H1 (cell line): Measurements from ENCODE around the gene SLC7A10. TPM values are rescaled to one million over a fixed set of nuclear protein-coding genes. Genes with fewer than 3 reads are reported as not detected.
A peak's percentile ranks its signal among the peaks of the same experiment; 100 is the strongest.

Experiments used
- CTCF ChIA-PET: fragments of 300-600 bp; sonication (Branson Sonifier 250); formaldehyde crosslinking; loops from one replicate; lab custom pipeline; 2021; ENCODE audit not compliant: partially characterized antibody; lab: Charles Lee
- POLR2A ChIA-PET: fragments of 300-600 bp; sonication (Branson Sonifier 250); formaldehyde crosslinking; loops from one replicate; lab custom pipeline; 2021; ENCODE audit warnings: inconsistent platforms; ENCODE audit not compliant: partially characterized antibody; lab: Charles Lee
- DNase-seq, 2 experiments: peaks; one replicate each; pipeline versions ENCODE4 v3.0.0 to v3.0.0-alpha.2; 2010 to 2022; ENCODE audit warnings: low spot score in 2 of 2, low read depth in 1 of 2, mixed read lengths in 1 of 2
- FAIRE-seq: peaks from 2 replicates; lab custom pipeline; 2011; peaks lifted over from hg19 to GRCh38; lab: Jason Lieb, UNC
- H2AFZ ChIP-seq: 2 replicates; pipeline ENCODE4 v1.8.1; 2012; ENCODE audit warnings: low read length, inconsistent platforms
- H2AK5ac ChIP-seq: 2 replicates; pipeline ENCODE4 v1.6.1; 2013; ENCODE audit warnings: low read depth, low read length
- H2BK120ac ChIP-seq: replicated peaks from 2 replicates; pipeline ENCODE3; 2013; ENCODE audit warnings: low read depth, low read length, inconsistent platforms
- H2BK12ac ChIP-seq: 2 replicates; pipeline ENCODE4 v1.6.1; 2013; ENCODE audit warnings: low read depth, low read length
- H2BK15ac ChIP-seq: 2 replicates; pipeline ENCODE4 v1.6.1; 2013; ENCODE audit warnings: low read length
- H2BK20ac ChIP-seq: 2 replicates; pipeline ENCODE4 v1.6.1; 2013; ENCODE audit warnings: low read length
- H2BK5ac ChIP-seq: 2 replicates; pipeline ENCODE4 v1.6.1; 2013; ENCODE audit warnings: low read depth, low read length
- H3K14ac ChIP-seq: 2 replicates; pipeline ENCODE4 v1.6.1; 2013; ENCODE audit warnings: inconsistent platforms; ENCODE audit not compliant: insufficient read length
- H3K18ac ChIP-seq: 2 replicates; pipeline ENCODE4 v1.6.1; 2013; ENCODE audit warnings: low read length; ENCODE audit errors: extremely low read depth
- H3K23ac ChIP-seq: 2 replicates; pipeline ENCODE4 v1.6.1; 2013; ENCODE audit warnings: inconsistent platforms; ENCODE audit not compliant: insufficient read length
- H3K23me2 ChIP-seq: 2 replicates; pipeline ENCODE4 v1.6.1; 2013; ENCODE audit warnings: low read depth, low read length
- H3K27ac ChIP-seq: 2 replicates; pipeline ENCODE4 v1.6.1; 2011; ENCODE audit warnings: low read depth, low read length, inconsistent platforms
- H3K27me3 ChIP-seq, 4 experiments: replicated peaks in 1 of 4; 1 replicate in 1 of 4; 2 replicates in 3 of 4; pipeline versions ENCODE4 v1.6.1 to v1.8.1; 2011 to 2013; ENCODE audit warnings: low read length in 3 of 4, mild to moderate bottlenecking in 3 of 4, inconsistent platforms in 2 of 4, mixed read lengths in 2 of 4, moderate library complexity in 1 of 4; ENCODE audit not compliant: control insufficient read depth in 3 of 4, insufficient read depth in 3 of 4; ENCODE audit errors: extremely low read depth in 1 of 4
- H3K36me3 ChIP-seq, 4 experiments: 2 replicates each; pipeline versions ENCODE4 v1.6.1 to v1.8.1; 2011 to 2013; ENCODE audit warnings: mild to moderate bottlenecking in 4 of 4, low read length in 3 of 4, moderate library complexity in 2 of 4, control low read depth in 1 of 4, inconsistent platforms in 1 of 4; ENCODE audit not compliant: insufficient read depth in 4 of 4, control insufficient read depth in 2 of 4
- H3K4ac ChIP-seq: replicated peaks from 2 replicates; pipeline ENCODE3; 2013; ENCODE audit warnings: low read length, low read depth, mixed read lengths, inconsistent platforms; ENCODE audit not compliant: insufficient read length
- H3K4me1 ChIP-seq, 4 experiments: replicated peaks in 1 of 4; 1 replicate in 1 of 4; 2 replicates in 3 of 4; pipeline versions ENCODE4 v1.6.1 to v1.8.1; 2011 to 2013; ENCODE audit warnings: low read length in 3 of 4, inconsistent platforms in 2 of 4, mixed read lengths in 1 of 4; ENCODE audit not compliant: insufficient read depth in 4 of 4, control insufficient read depth in 3 of 4
- H3K4me2 ChIP-seq, 2 experiments: 2 replicates each; pipeline versions ENCODE4 v1.6.1 to v1.8.1; 2011 to 2013; ENCODE audit warnings: low read depth in 2 of 2, low read length in 2 of 2, control low read depth in 1 of 2, inconsistent platforms in 1 of 2, mild to moderate bottlenecking in 1 of 2; ENCODE audit not compliant: insufficient read depth in 1 of 2
- H3K4me3 ChIP-seq, 4 experiments: fragments of 200-600, 300-600 bp in 1 of 4; sonication (generic), shearing (Covaris generic), sonication (Bioruptor Twin) in 1 of 4; 2 replicates each; pipeline versions ENCODE4 v1.5.1 to v1.8.1; 2011 to 2016; ENCODE audit warnings: low read length in 4 of 4, low read depth in 3 of 4, control low read depth in 2 of 4, inconsistent platforms in 2 of 4, mild to moderate bottlenecking in 2 of 4, mixed read lengths in 1 of 4, moderate library complexity in 1 of 4; ENCODE audit not compliant: insufficient read depth in 2 of 4; ENCODE audit errors: extremely low read depth in 1 of 4
- H3K56ac ChIP-seq: replicated peaks from 2 replicates; pipeline ENCODE3; 2013; ENCODE audit warnings: low read depth, mild to moderate bottlenecking, mixed read lengths, low read length, inconsistent platforms; ENCODE audit not compliant: insufficient read length
- H3K79me1 ChIP-seq: 2 replicates; pipeline ENCODE4 v1.6.1; 2013; ENCODE audit warnings: low read depth, low read length, control low read depth
- H3K79me2 ChIP-seq, 2 experiments: 2 replicates each; pipeline versions ENCODE4 v1.6.1 to v1.8.1; 2012 to 2013; ENCODE audit warnings: low read length in 2 of 2, mild to moderate bottlenecking in 2 of 2, inconsistent platforms in 1 of 2; ENCODE audit not compliant: insufficient read depth in 2 of 2, control insufficient read depth in 1 of 2
- H3K9ac ChIP-seq, 4 experiments: replicated peaks in 1 of 4; 1 replicate in 1 of 4; 2 replicates in 3 of 4; pipeline versions ENCODE4 v1.6.1 to v1.8.1; 2011 to 2013; ENCODE audit warnings: low read depth in 3 of 4, low read length in 3 of 4, control low read depth in 2 of 4, mild to moderate bottlenecking in 2 of 4, moderate library complexity in 2 of 4, inconsistent platforms in 1 of 4; ENCODE audit errors: extremely low read depth in 1 of 4
- H3K9me3 ChIP-seq, 2 experiments: 2 replicates each; pipeline versions ENCODE4 v1.6.1 to v1.8.1; 2012 to 2013; ENCODE audit warnings: mild to moderate bottlenecking in 2 of 2, moderate library complexity in 2 of 2, control low read depth in 1 of 2, inconsistent platforms in 1 of 2, low read depth in 1 of 2, low read length in 1 of 2, mixed read lengths in 1 of 2; ENCODE audit not compliant: insufficient read depth in 2 of 2
- H4K20me1 ChIP-seq, 2 experiments: replicated peaks in 1 of 2; 2 replicates each; pipeline versions ENCODE3 to v1.8.1; 2011 to 2013; ENCODE audit warnings: inconsistent platforms in 2 of 2, low read length in 2 of 2, mild to moderate bottlenecking in 1 of 2; ENCODE audit not compliant: insufficient read depth in 2 of 2, control insufficient read depth in 1 of 2
- H4K5ac ChIP-seq: 2 replicates; pipeline ENCODE4 v1.6.1; 2013; ENCODE audit warnings: low read length, low read depth, mixed read lengths, inconsistent platforms; ENCODE audit not compliant: insufficient read length
- H4K8ac ChIP-seq: 2 replicates; pipeline ENCODE4 v1.8.0; 2013; ENCODE audit warnings: mild to moderate bottlenecking, moderate library complexity, low read length, inconsistent platforms; ENCODE audit not compliant: insufficient read depth; ENCODE audit errors: extremely low read depth
- H4K91ac ChIP-seq: replicated peaks from 2 replicates; pipeline ENCODE3; 2013; ENCODE audit warnings: low read length, mixed read lengths, inconsistent platforms; ENCODE audit not compliant: insufficient read length
- SP4 ChIP-seq: IDR thresholded peaks from 2 replicates; pipeline ENCODE4 v1.6.1; 2012; ENCODE audit warnings: low read length, inconsistent platforms
- WGBS, 2 experiments: shearing (Covaris generic) in 1 of 2; methylation state at CpG; one replicate each; pipeline versions ENCODE4 v1.1.6 to v1.1.7; 2013 to 2015; ENCODE audit warnings: low lambda C conversion rate in 2 of 2, mixed read lengths in 2 of 2, inconsistent platforms in 1 of 2, low coverage in 1 of 2, missing lambda C conversion rate in 1 of 2; ENCODE audit not compliant: insufficient replicate concordance in 2 of 2, insufficient coverage in 1 of 2, insufficient read length in 1 of 2; ENCODE audit errors: extremely low coverage in 1 of 2, missing lambda C conversion rate in 1 of 2; 5-methylcytosine and 5-hydroxymethylcytosine counted together
- polyA plus RNA-seq, 7 experiments: library from polyadenylated mRNA; depleted of rRNA in 3 of 7; stranded (reverse) in 5 of 7; unstranded in 2 of 7; fragments of >200 nt in 5 of 7; fragments of 200-250 nt in 2 of 7; gene quantifications; 1 replicate in 5 of 7; 2 replicates in 1 of 7; 4 replicates in 1 of 7; pipeline versions ENCODE4 v1.2.1 to v1.2.3, GENCODE V29; 2011 to 2013; ENCODE audit warnings: missing spikeins in 2 of 7, mixed read lengths in 2 of 7
- total RNA-seq: library from RNA; stranded (reverse); fragmentation: NEBNext Ultra II Directional; extraction: Animal tissue kit (Norgen Biotek cat#: 25700); gene quantifications from 2 replicates; pipeline ENCODE4 v1.2.1, GENCODE V29; 2021

SLC7A10 gene
- total and polyA plus RNA-seq, 2 of the 8 experiments (the other 6 are each of a cell fraction or from before 2014, with no cell fraction given), result 3.7 to 7.1 TPM

DNA sequence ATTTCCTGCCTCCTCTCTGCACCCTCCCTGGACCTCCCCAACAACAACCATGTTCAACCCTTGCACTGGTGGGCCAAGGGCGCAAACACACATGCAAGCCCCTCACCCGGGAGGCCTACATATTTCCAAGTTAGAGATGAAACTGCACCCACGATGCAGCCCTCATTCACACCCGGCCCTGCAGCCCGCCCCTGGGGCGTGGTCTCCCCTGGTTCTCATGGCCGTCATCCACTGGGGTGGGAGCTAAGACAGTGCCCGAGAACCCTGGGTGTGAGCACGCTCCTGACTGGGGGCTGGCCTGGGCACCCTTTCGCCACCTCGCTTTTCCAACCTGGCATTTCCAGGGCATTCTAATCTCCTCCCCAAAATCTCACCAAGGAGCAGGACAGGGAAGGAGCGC is 7.0 kb upstream of the SLC7A10 start:
- DNase-seq (no peak), FAIRE-seq (no peak)
- Histone ChIP-seq H3K23ac (no peak overlapping the region), H3K56ac (no peak overlapping the region), H3K36me3 (no peaks in the 10 kb centered on the region), H2AFZ (no peak overlapping the region), H4K91ac (no peak overlapping the region), H3K9ac (no peak overlapping the region), H3K4ac (no peak overlapping the region), H3K4me1 (no peaks in the 10 kb centered on the region; a peak in 1 of 7 replicates), H3K79me2 (no peaks in the 10 kb centered on the region), H4K5ac (no peak overlapping the region), H3K18ac (no peak overlapping the region), H3K79me1 (no peaks in the 10 kb centered on the region), H3K4me2 (no peak overlapping the region), H2BK12ac (peak overlapping the region; percentile 90), H3K23me2 (peaks cover 9% of the 10 kb centered on the region), H2BK5ac (0 out of 2 replicates have a peak overlapping the region, but pooled peaks have one; percentile 63), H2BK20ac (no peak overlapping the region), H2BK120ac (no peak overlapping the region), H3K9me3 (0 out of 4 replicates have a peak, but pooled peaks cover 0 to 10% of the 10 kb centered on the region in 2 experiments), H2AK5ac (peak overlapping the region; percentile 96), H3K14ac (no peak overlapping the region), H4K8ac (no peak overlapping the region), H3K27me3 (peaks cover 0 to under 1% (median 0%) of the 10 kb centered on the region in 4 experiments; a peak in 2 of 7 replicates), H3K27ac (no peak overlapping the region), H4K20me1 (peaks cover 0 to 6% of the 10 kb centered on the region in 2 experiments), H3K4me3 (no peak overlapping the region), H2BK15ac (no peak overlapping the region)
- no peak for TF ChIP-seq SP4
- ChIA-PET POLR2A (no interaction called here), CTCF (no interaction called here)
- WGBS, 2 experiments, result 79% methylated on average over 12 of the region's 12 CpGs; no CpG with 5 or more reads in 1 of the 2 experiments
